CD14-positive monocyte (primary cell): ENCODE results near the gene TNS2. TPM values are rescaled to one million over a fixed set of nuclear protein-coding genes. Genes with fewer than 3 reads are reported as not detected.
A peak's percentile ranks its signal among the peaks of the same experiment; 100 is the strongest.

Source experiments
- DNase-seq, 3 donors: peaks; one replicate each; pipeline ENCODE4 v3.0.0-alpha.2; 2011 to 2022
- H2AFZ ChIP-seq: 2 replicates; pipeline ENCODE4 v1.6.0; 2012; ENCODE audit warnings: mild to moderate bottlenecking, low read depth, low read length, inconsistent platforms; ENCODE audit not compliant: insufficient read depth, poor library complexity, severe bottlenecking
- H3K27ac ChIP-seq, 2 donors: 1 replicate in 1 of 2; 2 replicates in 1 of 2; pipeline ENCODE4 v1.5.1; 2012 to 2013; ENCODE audit warnings: low read length in 2 of 2, control low read depth in 1 of 2, inconsistent platforms in 1 of 2, low read depth in 1 of 2, mild to moderate bottlenecking in 1 of 2
- H3K27me3 ChIP-seq, 2 donors: one replicate each; pipeline versions ENCODE4 v1.6.0 to v1.6.1; 2011 to 2013; ENCODE audit warnings: low read length in 2 of 2; ENCODE audit not compliant: control insufficient read depth in 2 of 2, insufficient read depth in 2 of 2
- H3K36me3 ChIP-seq, 2 donors: replicated peaks in 1 of 2; 1 replicate in 1 of 2; 2 replicates in 1 of 2; pipeline versions ENCODE4 v1.5.1 to v1.6.1; 2012 to 2013; ENCODE audit warnings: low read length in 2 of 2, control low read depth in 1 of 2, inconsistent platforms in 1 of 2, mild to moderate bottlenecking in 1 of 2; ENCODE audit not compliant: insufficient read depth in 2 of 2, control insufficient read depth in 1 of 2
- H3K4me1 ChIP-seq, 2 donors: 1 replicate in 1 of 2; 2 replicates in 1 of 2; pipeline versions ENCODE4 v1.5.1 to v1.6.1; 2012 to 2013; ENCODE audit warnings: low read length in 2 of 2, control low read depth in 1 of 2, inconsistent platforms in 1 of 2, mild to moderate bottlenecking in 1 of 2, moderate library complexity in 1 of 2; ENCODE audit not compliant: insufficient read depth in 2 of 2, control insufficient read depth in 1 of 2
- H3K4me2 ChIP-seq: replicated peaks from 2 replicates; pipeline ENCODE3; 2012; ENCODE audit warnings: low read length, moderate library complexity, mild to moderate bottlenecking; ENCODE audit not compliant: poor library complexity, severe bottlenecking; ENCODE audit errors: extremely low read depth
- H3K4me3 ChIP-seq, 3 experiments: fragments of 200-600 bp in 1 of 3; sonication (generic) in 1 of 3; replicated peaks in 1 of 3; 1 replicate in 2 of 3; 2 replicates in 1 of 3; pipeline ENCODE4 v1.5.1; 2011 to 2013; ENCODE audit warnings: low read length in 3 of 3, mild to moderate bottlenecking in 3 of 3, control low read depth in 2 of 3, low read depth in 2 of 3, inconsistent platforms in 1 of 3, moderate library complexity in 1 of 3
- H3K79me2 ChIP-seq: 2 replicates; pipeline ENCODE4 v1.6.0; 2012; ENCODE audit warnings: mild to moderate bottlenecking, control low read depth, inconsistent platforms, low read length, moderate library complexity; ENCODE audit not compliant: insufficient read depth
- H3K9ac ChIP-seq: 2 replicates; pipeline ENCODE4 v1.6.0; 2017; ENCODE audit warnings: low read length, mild to moderate bottlenecking; ENCODE audit not compliant: insufficient read depth, poor library complexity, severe bottlenecking
- H3K9me3 ChIP-seq, 2 donors: replicated peaks in 1 of 2; 1 replicate in 1 of 2; 2 replicates in 1 of 2; pipeline versions ENCODE4 v1.5.1 to v1.6.1; 2012 to 2013; ENCODE audit warnings: low read length in 2 of 2, control low read depth in 1 of 2; ENCODE audit not compliant: control insufficient read depth in 1 of 2, insufficient read depth in 1 of 2
- H4K20me1 ChIP-seq: 2 replicates; pipeline ENCODE4 v1.6.0; 2012; ENCODE audit warnings: mild to moderate bottlenecking, low read length, control low read depth, moderate library complexity; ENCODE audit not compliant: insufficient read depth
- H3K27ac Mint-ChIP-seq, 7 donors: one replicate each; pipeline ENCODE4 v1.8.0; 2020; ENCODE audit warnings: mild to moderate bottlenecking in 7 of 7, mixed read lengths in 7 of 7, moderate library complexity in 6 of 7, inconsistent platforms in 2 of 7
- H3K27me3 Mint-ChIP-seq, 3 donors: one replicate each; pipeline ENCODE4 v1.8.0; 2021 to 2022; ENCODE audit warnings: low read depth in 3 of 3, mild to moderate bottlenecking in 3 of 3, mixed read lengths in 3 of 3, moderate library complexity in 3 of 3, inconsistent platforms in 1 of 3
- H3K36me3 Mint-ChIP-seq, 2 donors: one replicate each; pipeline ENCODE4 v1.8.0; 2020; ENCODE audit warnings: mixed read lengths in 2 of 2, inconsistent platforms in 1 of 2, mild to moderate bottlenecking in 1 of 2
- H3K4me1 Mint-ChIP-seq: one replicate; pipeline ENCODE4 v1.8.0; 2020; ENCODE audit warnings: mild to moderate bottlenecking, mixed read lengths
- H3K4me3 Mint-ChIP-seq, 2 donors: one replicate each; pipeline ENCODE4 v1.8.0; 2020; ENCODE audit warnings: mild to moderate bottlenecking in 2 of 2, mixed read lengths in 2 of 2, moderate library complexity in 1 of 2
- H3K9me3 Mint-ChIP-seq, 7 donors: one replicate each; pipeline ENCODE4 v1.8.0; 2020 to 2022; ENCODE audit warnings: mixed read lengths in 7 of 7, mild to moderate bottlenecking in 6 of 7, moderate library complexity in 6 of 7, inconsistent platforms in 2 of 7
- WGBS: methylation state at CpG from one replicate; pipeline ENCODE4 v1.1.5; 2013; ENCODE audit warnings: missing lambda C conversion rate; ENCODE audit not compliant: insufficient coverage; 5-methylcytosine and 5-hydroxymethylcytosine counted together
- intact Hi-C, 2 donors: fragments of 100-400 bp; cut with micrococcal nuclease; formaldehyde crosslinking; loops; one replicate each; pipeline versions ENCODE4 v1.15.0 to v1.15.1; 2023
- polyA plus RNA-seq, 3 donors: library from polyadenylated mRNA; depleted of rRNA in 1 of 3; unstranded in 2 of 3; stranded (reverse) in 1 of 3; fragments of 300-500 nt in 2 of 3; fragments of >200 nt in 1 of 3; fragmentation: Illumina TruSeq in 2 of 3; gene quantifications; 1 replicate in 2 of 3; 2 replicates in 1 of 3; pipeline ENCODE4 v1.2.3, GENCODE V29; 2012 to 2021
- TF ChIP-seq, protein P1 (sequence below): fragments of 200-600 bp; IDR thresholded peaks from one replicate; pipeline ENCODE4 v1.8.0; 2022; ENCODE audit warnings: antibody characterized with exemption, mild to moderate bottlenecking

Gene TNS2
- polyA plus RNA-seq, 3 donors, result 0.05 to 0.43 (median 0.36) TPM

DNA sequence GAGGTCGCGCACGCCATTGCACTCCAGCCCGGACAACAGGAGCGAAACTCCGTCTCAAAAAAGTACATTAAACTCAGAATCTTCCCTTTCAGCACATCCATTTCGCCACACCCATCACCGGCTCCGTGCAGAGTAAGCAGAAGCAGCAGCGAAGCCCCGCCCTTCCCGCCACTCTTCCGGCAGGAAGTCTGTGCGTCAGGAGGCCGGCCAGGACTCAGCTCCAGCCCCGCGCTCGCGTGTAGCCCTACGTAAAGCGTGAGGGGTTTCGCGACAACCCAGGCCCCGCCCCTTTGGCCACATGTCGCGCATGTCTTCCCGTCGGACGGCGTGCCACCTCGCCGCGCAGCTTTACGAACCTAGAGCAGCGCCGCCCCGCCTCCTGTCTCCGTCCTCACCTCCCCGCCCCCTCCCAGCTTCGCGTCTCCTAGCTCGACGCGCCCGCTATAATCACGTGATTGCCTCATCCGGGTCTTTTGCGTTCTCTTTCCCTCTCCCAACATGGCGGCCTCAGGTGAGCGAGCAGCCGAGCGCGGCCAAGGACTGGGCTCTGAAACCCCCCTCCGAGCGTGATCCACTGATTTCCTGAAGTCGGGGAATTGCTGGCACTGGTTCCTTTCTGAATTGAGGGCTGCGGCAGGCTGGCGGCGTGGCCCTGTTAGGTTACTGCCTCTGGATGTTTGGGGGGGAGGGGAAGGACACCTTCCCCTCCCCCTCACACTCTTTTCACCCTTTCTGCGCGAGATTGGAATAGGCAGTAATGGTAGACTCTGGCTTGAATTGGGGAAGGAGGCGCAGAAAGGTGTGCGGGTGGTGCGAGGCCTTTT is 43.7 kb upstream of the TNS2 start, which contains the start of gene EIF4B:
EIF4B (plus strand) TSS at position 471 of the 824 bp plus-strand sequence; CDS start at position 499, 28 bp downstream.
- H3K4me1 ChIP-seq, result peaks cover 19 to 27% of the 10 kb centered on the region in 2 donors
- under 1% methylated on average over 58 of the region's 64 CpGs for WGBS

DNA sequence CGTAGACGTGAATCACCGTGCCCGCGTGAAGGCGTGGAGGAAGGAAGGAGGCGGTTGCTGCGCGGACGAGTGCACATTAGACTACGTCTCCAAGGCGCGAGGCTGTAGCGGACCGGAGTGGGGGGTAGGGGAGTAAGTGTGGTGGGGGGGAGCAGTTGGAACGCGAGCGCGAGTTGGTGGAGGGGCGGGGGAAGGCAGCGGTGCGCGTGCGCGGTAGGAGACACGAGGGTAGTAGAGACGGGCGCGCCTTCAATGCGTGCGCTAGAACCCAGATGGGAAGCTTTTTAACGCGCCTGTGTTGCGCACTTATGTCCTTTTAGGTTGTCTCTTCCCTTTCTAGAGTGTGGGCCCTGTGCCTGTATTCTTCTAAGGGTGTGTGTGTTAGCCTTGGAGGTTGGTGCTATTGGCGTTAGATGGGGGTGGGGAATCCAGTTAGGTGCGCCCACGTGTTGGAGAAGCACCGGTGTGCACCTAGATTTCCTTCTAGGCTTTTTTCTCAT is 43.0 kb upstream of the TNS2 start:
- peaks cover 50% of the 10 kb centered on the region for H4K20me1 ChIP-seq
- H3K27ac ChIP-seq, result peak overlapping the region; percentile 92 to 96
- WGBS, result under 1% methylated on average over 32 of the region's 38 CpGs
- H3K9me3 ChIP-seq, result no peaks in the 10 kb centered on the region
- no peaks in the 10 kb centered on the region for H3K27me3 ChIP-seq
- Mint-ChIP-seq H3K4me3 (peak overlapping the region; percentile 96 to 97), H3K36me3 (peaks cover 10 to 18% of the 10 kb centered on the region in 2 donors), H3K27ac (peak overlapping the region; percentile 98 to 99 (median 98)), H3K9me3 (no peaks in the 10 kb centered on the region), H3K4me1 (peaks cover 27% of the 10 kb centered on the region), H3K27me3 (peaks cover 0 to 3% (median 2%) of the 10 kb centered on the region in 3 donors)
- H3K4me3 ChIP-seq, result peak overlapping the region; percentile 61 to 94 (median 88)
- peak overlapping the region; percentile 84 for H3K9ac ChIP-seq
- H3K36me3 ChIP-seq, result peaks cover 4 to 24% of the 10 kb centered on the region in 2 donors
- H3K4me1 ChIP-seq, result peaks cover 19 to 27% of the 10 kb centered on the region in 2 donors
- TF ChIP-seq, protein P1, sequence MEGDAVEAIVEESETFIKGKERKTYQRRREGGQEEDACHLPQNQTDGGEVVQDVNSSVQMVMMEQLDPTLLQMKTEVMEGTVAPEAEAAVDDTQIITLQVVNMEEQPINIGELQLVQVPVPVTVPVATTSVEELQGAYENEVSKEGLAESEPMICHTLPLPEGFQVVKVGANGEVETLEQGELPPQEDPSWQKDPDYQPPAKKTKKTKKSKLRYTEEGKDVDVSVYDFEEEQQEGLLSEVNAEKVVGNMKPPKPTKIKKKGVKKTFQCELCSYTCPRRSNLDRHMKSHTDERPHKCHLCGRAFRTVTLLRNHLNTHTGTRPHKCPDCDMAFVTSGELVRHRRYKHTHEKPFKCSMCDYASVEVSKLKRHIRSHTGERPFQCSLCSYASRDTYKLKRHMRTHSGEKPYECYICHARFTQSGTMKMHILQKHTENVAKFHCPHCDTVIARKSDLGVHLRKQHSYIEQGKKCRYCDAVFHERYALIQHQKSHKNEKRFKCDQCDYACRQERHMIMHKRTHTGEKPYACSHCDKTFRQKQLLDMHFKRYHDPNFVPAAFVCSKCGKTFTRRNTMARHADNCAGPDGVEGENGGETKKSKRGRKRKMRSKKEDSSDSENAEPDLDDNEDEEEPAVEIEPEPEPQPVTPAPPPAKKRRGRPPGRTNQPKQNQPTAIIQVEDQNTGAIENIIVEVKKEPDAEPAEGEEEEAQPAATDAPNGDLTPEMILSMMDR, result no peak
- peak; percentile 74 to 80 (median 78) for DNase-seq
- H3K4me2 ChIP-seq, result peak overlapping the region; percentile 94
- intact Hi-C loops, result no loop called here
- H2AFZ ChIP-seq, result peak overlapping the region; percentile 81
- H3K79me2 ChIP-seq, result peaks cover 60% of the 10 kb centered on the region

More for the DNA sequence above, 43.7 kb upstream of the TNS2 start, which contains the start of gene EIF4B:
- H3K9ac ChIP-seq, result peak within 1 kb of the TSS; percentile 84
- H3K4me2 ChIP-seq, result peak within 1 kb of the TSS; percentile 94
- peak within 1 kb of the TSS; percentile 88 for H2AFZ ChIP-seq
- TF ChIP-seq, protein P1, result no peak
- peak within 1 kb of the TSS; percentile 92 to 96 for H3K27ac ChIP-seq
- Mint-ChIP-seq H3K4me3 (peak within 1 kb of the TSS; percentile 96 to 97), H3K9me3 (no peaks in the 10 kb centered on the region), H3K27ac (peak within 1 kb of the TSS; percentile 98 to 99 (median 99)), H3K36me3 (peaks cover 10 to 16% of the 10 kb centered on the region in 2 donors), H3K4me1 (peaks cover 27% of the 10 kb centered on the region), H3K27me3 (peaks cover 0 to 6% (median 3%) of the 10 kb centered on the region in 3 donors)
- peaks cover 44% of the 10 kb centered on the region for H4K20me1 ChIP-seq
- peak within 1 kb of the TSS; percentile 61 to 94 (median 88) for H3K4me3 ChIP-seq
- intact Hi-C loops, result no loop called here
- H3K9me3 ChIP-seq, result no peaks in the 10 kb centered on the region
- no peaks in the 10 kb centered on the region for H3K27me3 ChIP-seq
- DNase-seq, result peak; percentile 100
- H3K36me3 ChIP-seq, result peaks cover 4 to 23% of the 10 kb centered on the region in 2 donors
- H3K79me2 ChIP-seq, result peaks cover 53% of the 10 kb centered on the region
